Measurements from ENCODE around the gene LRRC8E.

DNA sequence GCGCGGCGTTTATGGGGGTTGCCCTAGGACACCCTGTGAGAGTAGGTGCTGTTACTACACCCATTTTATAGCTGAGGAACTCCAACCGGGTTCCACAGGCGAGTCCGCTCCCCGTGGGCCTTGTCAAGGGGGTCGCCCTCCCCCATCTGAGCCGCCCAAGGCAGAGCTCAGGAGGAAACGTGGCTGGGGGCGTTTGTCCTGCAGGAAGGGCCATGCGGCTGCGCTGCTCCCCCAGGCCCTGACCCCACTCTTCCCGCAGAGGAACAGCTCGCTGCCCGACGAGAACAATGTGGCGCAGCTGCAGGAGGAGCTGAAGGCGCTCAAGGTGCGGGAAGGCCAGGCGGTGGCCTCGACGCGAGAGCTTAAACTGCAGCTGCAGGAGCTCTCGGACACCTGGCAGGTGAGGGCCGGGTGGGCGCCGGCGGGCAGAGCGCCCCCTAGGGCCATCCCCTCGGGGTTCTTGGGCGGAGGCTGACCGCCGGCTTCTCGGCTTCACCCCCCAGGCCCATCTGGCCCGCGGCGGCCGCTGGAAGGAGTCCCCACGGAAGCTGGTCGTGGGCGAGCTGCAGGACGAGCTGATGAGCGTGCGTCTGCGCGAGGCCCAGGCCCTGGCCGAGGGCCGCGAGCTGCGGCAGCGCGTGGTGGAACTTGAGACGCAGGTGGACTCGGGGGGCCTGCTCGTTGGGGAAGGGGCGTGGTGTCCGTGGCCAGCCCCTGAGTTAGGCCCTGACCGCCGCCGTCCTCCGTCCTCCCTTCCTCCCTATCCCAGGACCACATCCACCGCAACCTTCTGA lies 26.5 kb upstream of the LRRC8E start:
- TF ChIP-seq, protein P1, sequence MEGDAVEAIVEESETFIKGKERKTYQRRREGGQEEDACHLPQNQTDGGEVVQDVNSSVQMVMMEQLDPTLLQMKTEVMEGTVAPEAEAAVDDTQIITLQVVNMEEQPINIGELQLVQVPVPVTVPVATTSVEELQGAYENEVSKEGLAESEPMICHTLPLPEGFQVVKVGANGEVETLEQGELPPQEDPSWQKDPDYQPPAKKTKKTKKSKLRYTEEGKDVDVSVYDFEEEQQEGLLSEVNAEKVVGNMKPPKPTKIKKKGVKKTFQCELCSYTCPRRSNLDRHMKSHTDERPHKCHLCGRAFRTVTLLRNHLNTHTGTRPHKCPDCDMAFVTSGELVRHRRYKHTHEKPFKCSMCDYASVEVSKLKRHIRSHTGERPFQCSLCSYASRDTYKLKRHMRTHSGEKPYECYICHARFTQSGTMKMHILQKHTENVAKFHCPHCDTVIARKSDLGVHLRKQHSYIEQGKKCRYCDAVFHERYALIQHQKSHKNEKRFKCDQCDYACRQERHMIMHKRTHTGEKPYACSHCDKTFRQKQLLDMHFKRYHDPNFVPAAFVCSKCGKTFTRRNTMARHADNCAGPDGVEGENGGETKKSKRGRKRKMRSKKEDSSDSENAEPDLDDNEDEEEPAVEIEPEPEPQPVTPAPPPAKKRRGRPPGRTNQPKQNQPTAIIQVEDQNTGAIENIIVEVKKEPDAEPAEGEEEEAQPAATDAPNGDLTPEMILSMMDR (IDR thresholded peaks at IDR 0.05): no peak
- TF ChIP-seq POLR2A (IDR thresholded peaks at IDR 0.05): no peak
